ENCODE results near the gene PIGU. TPM values are rescaled to one million over a fixed set of nuclear protein-coding genes. Genes with fewer than 3 reads are reported as not detected.

PIGU gene
- total RNA-seq, 8 experiments from 2014 or later: 13.4 to 30.9 (median 26.7) TPM

GRCh38 chr20:34705397-34706301 lies 28.8 kb upstream of the PIGU start:
- H3K4me1 ChIP-seq (replicated peaks in 1 of 2): peaks cover 11 to 17% of the 10 kb centered on the region in 2 donors
- in situ Hi-C loops (cut with MboI; ENCODE audit: low pct_unique_long_range_greater_than_20kb in 2 of 9, low sequenced_read_pairs in 9 of 9, unreplicated experiment in 9 of 9): loop anchor here in 2 of 9 experiments (25.0 kb wide), 2 partner anchors 168 to 393 kb away; partner anchors contain the start of gene AHCY (in 1 of the 2)
- ATAC-seq (replicated peaks in 6 of 8): peak in 2 of 8 experiments; percentile 0 to 1
- peak overlapping the region; percentile 75 to 99 (median 91) for H3K4me3 ChIP-seq
- H3K27ac ChIP-seq: peak overlapping the region; percentile 93 to 99
- WGBS, 10 experiments: 60 to 100% (median 88%) methylated on average over 1 to 2 of the region's 6 CpGs; no CpG with 5 or more reads in 3 of the 10 experiments

DNA sequence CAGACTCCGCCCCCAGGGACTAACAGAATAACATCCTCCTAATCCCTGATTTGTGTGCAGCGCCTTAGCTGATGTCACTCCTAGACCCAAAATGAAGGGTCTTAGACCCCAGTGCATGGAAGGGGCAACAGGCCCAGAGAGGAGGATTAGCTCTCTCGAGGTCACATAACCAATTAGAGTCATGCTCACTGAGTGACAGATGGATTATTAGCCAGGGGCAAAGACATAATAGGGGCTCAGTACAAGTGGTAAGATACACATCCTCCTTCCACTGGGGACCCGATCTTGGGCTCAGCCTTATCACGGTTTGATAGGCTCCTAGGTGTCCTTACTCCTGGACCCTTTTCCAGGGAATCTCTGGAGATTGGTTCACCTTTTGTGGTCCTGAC lies 28.1 kb upstream of the PIGU start:
- WGBS, 10 experiments: 20 to 56% (median 39%) methylated on average over 1 to 2 of the region's 5 CpGs; no CpG with 5 or more reads in 6 of the 10 experiments
- H3K27ac ChIP-seq: peak overlapping the region; percentile 93 to 99
- H3K4me1 ChIP-seq (replicated peaks in 1 of 2): peaks cover 7 to 11% of the 10 kb centered on the region in 2 donors
- peak overlapping the region; percentile 75 to 99 (median 91) for H3K4me3 ChIP-seq
- no peak for ATAC-seq (replicated peaks in 6 of 8)
- in situ Hi-C loops (cut with MboI; ENCODE audit: low pct_unique_long_range_greater_than_20kb in 2 of 9, low sequenced_read_pairs in 9 of 9, unreplicated experiment in 9 of 9): loop anchor here in 2 of 9 experiments (25.0 kb wide), 2 partner anchors 168 to 393 kb away; partner anchors contain the start of gene AHCY (in 1 of the 2)

- peak within 1 kb of the TSS; percentile 75 to 99 (median 91) for H3K4me3 ChIP-seq
- peak within 1 kb of the TSS; percentile 93 to 99 for H3K27ac ChIP-seq
- WGBS, 10 experiments: 0% methylated on average over 1 of the region's 82 CpGs; no CpG with 5 or more reads in 8 of the 10 experiments
- H3K4me1 ChIP-seq (replicated peaks in 1 of 2): peaks cover 7 to 11% of the 10 kb centered on the region in 2 donors
- ATAC-seq (replicated peaks in 6 of 8): peak; percentile 58 to 75 (median 65)
- in situ Hi-C loops (cut with MboI; ENCODE audit: low pct_unique_long_range_greater_than_20kb in 2 of 9, low sequenced_read_pairs in 9 of 9, unreplicated experiment in 9 of 9): loop anchor here in 2 of 9 experiments (25.0 kb wide), 2 partner anchors 167 to 392 kb away; partner anchors contain the start of gene AHCY (in 1 of the 2)
These were observed 27.5 kb upstream of the PIGU start, which contains the start of gene TP53INP2 for GRCh38 chr20:34704177-34705007. Gene TP53INP2, plus strand, starts transcription at chr20:34704344. Its CDS starts 4,396 bp downstream, at chr20:34708740.

- in situ Hi-C loops (cut with MboI; ENCODE audit: low pct_unique_long_range_greater_than_20kb in 2 of 9, low sequenced_read_pairs in 9 of 9, unreplicated experiment in 9 of 9): loop anchor here in 2 of 9 experiments (25.0 kb wide), 2 partner anchors 166 to 391 kb away; partner anchors contain the start of gene AHCY (in 1 of the 2)
These were observed 26.7 kb upstream of the PIGU start for GRCh38 chr20:34703424-34704176.

DNA sequence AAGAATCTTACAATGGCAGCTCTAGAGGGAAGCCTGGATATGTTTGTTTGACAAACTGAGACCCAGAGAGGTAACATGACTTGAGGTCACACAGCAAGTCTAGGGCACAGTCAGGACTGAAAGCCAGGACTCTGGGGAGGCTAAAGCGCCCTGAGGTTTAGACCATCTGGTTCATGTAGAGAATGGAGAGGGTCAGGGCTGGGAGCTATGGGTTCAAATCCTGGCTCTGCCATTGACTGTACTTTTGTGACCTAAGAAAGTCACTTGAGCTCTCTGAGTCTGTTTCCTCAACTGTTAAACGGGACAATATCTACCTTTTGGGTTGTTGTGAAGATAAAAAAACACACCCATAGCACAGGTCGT lies 26.1 kb upstream of the PIGU start:
- no peak for ATAC-seq (replicated peaks in 6 of 8)
- Histone ChIP-seq H3K4me3 (peak overlapping the region; percentile 75 to 99 (median 91)), H3K27ac (no peak overlapping the region), H3K4me1 (replicated peaks in 1 of 2) (peaks cover 5 to 11% of the 10 kb centered on the region in 2 donors)
- in situ Hi-C loops (cut with MboI; ENCODE audit: low pct_unique_long_range_greater_than_20kb in 2 of 9, low sequenced_read_pairs in 9 of 9, unreplicated experiment in 9 of 9): loop anchor here in 2 of 9 experiments (25.0 kb wide), 2 partner anchors 166 to 391 kb away; partner anchors contain the start of gene AHCY (in 1 of the 2)
- WGBS, 10 experiments: 0 to 80% (median 25%) methylated on average over 1 to 2 of the region's 3 CpGs; no CpG with 5 or more reads in 4 of the 10 experiments

More at GRCh38 chr20:34703424-34704176, 26.7 kb upstream of the PIGU start:
- 0 to 36% (median 0%) methylated on average over 1 to 5 of the region's 38 CpGs; no CpG with 5 or more reads in 5 of the 10 experiments for WGBS, 10 experiments
- Histone ChIP-seq H3K4me1 (replicated peaks in 1 of 2) (peaks cover 5 to 11% of the 10 kb centered on the region in 2 donors), H3K27ac (peak overlapping the region; percentile 93 to 99), H3K4me3 (peak overlapping the region; percentile 75 to 99 (median 91))
- ATAC-seq (replicated peaks in 6 of 8): peak in 7 of 8 experiments; percentile 1 to 13 (median 7)

DNA sequence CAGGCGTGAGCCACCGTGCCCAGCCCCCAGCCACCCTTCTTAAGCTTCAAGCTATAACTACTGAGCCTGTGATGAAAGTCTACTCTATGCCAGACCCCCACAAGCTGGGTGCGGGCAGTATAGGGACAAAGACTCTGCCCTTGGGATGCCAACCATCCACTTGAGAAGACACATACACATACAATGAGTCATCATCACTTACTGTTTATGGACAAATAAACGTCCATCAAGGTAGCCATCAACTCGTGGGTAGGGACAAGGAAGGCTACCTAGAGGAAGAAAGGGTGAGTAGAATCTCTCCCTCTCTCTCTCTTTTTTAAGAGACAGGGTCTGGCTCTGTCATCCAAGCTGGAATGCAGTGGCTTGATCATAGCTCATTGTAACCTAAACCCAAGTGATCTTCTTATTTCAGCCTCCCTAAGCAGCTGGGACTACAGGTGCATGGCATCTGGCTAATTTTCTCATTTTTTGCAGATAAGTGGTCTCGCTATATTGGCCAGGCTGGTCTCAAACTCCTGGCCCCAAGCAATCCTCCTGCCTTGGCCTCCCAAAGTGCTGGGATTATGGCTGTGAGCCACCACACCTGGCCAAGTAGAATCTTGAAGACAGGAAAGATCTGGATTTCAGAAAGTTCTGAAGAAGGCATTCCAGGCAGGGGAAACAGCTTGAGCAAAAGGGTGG lies 24.7 kb upstream of the PIGU start:
- peaks cover 5 to 11% of the 10 kb centered on the region in 2 donors for H3K4me1 ChIP-seq (replicated peaks in 1 of 2)
- ATAC-seq (replicated peaks in 6 of 8): no peak
- H3K4me3 ChIP-seq: no peak overlapping the region
- in situ Hi-C loops (cut with MboI; ENCODE audit: low pct_unique_long_range_greater_than_20kb in 2 of 9, low sequenced_read_pairs in 9 of 9, unreplicated experiment in 9 of 9): loop anchor here in 2 of 9 experiments (25.0 kb wide), 2 partner anchors 164 to 389 kb away; partner anchors contain the start of gene AHCY (in 1 of the 2)
- 47 to 100% (median 100%) methylated on average over 1 to 3 of the region's 6 CpGs; no CpG with 5 or more reads in 5 of the 10 experiments for WGBS, 10 experiments
- no peak overlapping the region for H3K27ac ChIP-seq

GRCh38 chr20:34693414-34693813 lies 16.5 kb upstream of the PIGU start:
- no peaks in the 10 kb centered on the region for H3K4me1 ChIP-seq (replicated peaks in 1 of 2)
- H3K4me3 ChIP-seq: no peak overlapping the region
- H3K27ac ChIP-seq: no peak overlapping the region
- peak in 1 of 8 experiments; percentile 51 for ATAC-seq (replicated peaks in 6 of 8)
- in situ Hi-C loops (cut with MboI; ENCODE audit: low pct_unique_long_range_greater_than_20kb in 2 of 9, low sequenced_read_pairs in 9 of 9, unreplicated experiment in 9 of 9): no loop called here
- 60 to 100% (median 63%) methylated on average over 1 to 2 of the region's 4 CpGs; no CpG with 5 or more reads in 6 of the 10 experiments for WGBS, 10 experiments

DNA sequence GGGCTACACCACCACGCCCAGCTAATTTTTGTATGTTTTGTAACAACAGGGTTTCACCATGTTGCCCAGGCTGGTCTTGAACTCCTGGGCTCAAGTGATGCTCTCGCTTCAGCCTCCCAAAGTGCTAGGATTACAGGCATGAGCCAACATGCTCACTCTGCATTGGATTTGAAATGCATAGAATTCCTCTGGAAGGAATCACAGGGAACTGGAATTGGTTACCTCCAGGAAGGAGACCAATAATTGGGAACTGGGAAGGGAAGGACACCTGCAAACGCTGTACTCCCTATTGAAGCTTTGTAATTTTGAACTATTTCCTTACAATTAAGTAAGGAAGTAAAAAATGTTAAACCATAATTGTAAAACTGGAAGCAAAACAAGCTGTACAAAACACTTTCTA lies 14.9 kb upstream of the PIGU start:
- no peak for ATAC-seq (replicated peaks in 6 of 8)
- in situ Hi-C loops (cut with MboI; ENCODE audit: low pct_unique_long_range_greater_than_20kb in 2 of 9, low sequenced_read_pairs in 9 of 9, unreplicated experiment in 9 of 9): no loop called here
- WGBS, 10 experiments: 20 to 70% (median 55%) methylated on average over 1 to 3 of the region's 3 CpGs; no CpG with 5 or more reads in 2 of the 10 experiments

DNA sequence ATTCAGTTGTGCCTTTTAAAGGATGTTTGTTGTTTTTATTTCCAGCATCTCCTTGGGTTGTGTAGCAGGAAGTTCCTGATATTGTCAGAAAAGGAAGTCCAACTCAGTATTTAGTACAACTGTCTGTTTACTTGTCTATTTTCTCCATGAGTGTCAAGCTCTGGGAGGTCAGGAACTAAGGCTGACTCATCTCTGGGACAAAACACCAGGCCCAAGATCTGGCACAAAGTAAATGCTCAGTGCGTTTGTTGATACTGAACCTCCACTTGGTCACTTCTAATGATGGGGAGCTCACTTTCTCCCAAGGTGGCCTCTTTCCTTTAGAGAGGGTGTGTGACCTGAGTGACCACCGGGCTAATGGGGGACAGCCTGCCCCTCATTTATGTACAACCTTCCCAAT lies 12.6 kb upstream of the PIGU start:
- in situ Hi-C loops (cut with MboI; ENCODE audit: low pct_unique_long_range_greater_than_20kb in 2 of 9, low sequenced_read_pairs in 9 of 9, unreplicated experiment in 9 of 9): no loop called here
- no peaks in the 10 kb centered on the region for H3K4me1 ChIP-seq (replicated peaks in 1 of 2)
- no peak overlapping the region for H3K4me3 ChIP-seq
- 80 to 83% methylated on average over 1 to 2 of the region's 2 CpGs; no CpG with 5 or more reads in 8 of the 10 experiments for WGBS, 10 experiments
- ATAC-seq (replicated peaks in 6 of 8): no peak
- H3K27ac ChIP-seq: no peak overlapping the region

More for the DNA sequence above, 14.9 kb upstream of the PIGU start:
- Histone ChIP-seq H3K4me1 (replicated peaks in 1 of 2) (no peaks in the 10 kb centered on the region), H3K4me3 (no peak overlapping the region), H3K27ac (no peak overlapping the region)

- H3K4me1 ChIP-seq (replicated peaks in 1 of 2): no peaks in the 10 kb centered on the region
- ATAC-seq (replicated peaks in 6 of 8): no peak
- in situ Hi-C loops (cut with MboI; ENCODE audit: low pct_unique_long_range_greater_than_20kb in 2 of 9, low sequenced_read_pairs in 9 of 9, unreplicated experiment in 9 of 9): no loop called here
- no peak overlapping the region for H3K27ac ChIP-seq
- no peak overlapping the region for H3K4me3 ChIP-seq
- 40 to 100% (median 89%) methylated on average over 1 to 2 of the region's 3 CpGs; no CpG with 5 or more reads in 4 of the 10 experiments for WGBS, 10 experiments
These were observed 6.8 kb upstream of the PIGU start for GRCh38 chr20:34683667-34684066.

GRCh38 chr20:34680586-34681175 lies 3.8 kb upstream of the PIGU start:
- in situ Hi-C loops (cut with MboI; ENCODE audit: low pct_unique_long_range_greater_than_20kb in 2 of 9, low sequenced_read_pairs in 9 of 9, unreplicated experiment in 9 of 9): no loop called here
- ATAC-seq (replicated peaks in 6 of 8): no peak
- Histone ChIP-seq H3K27ac (no peak overlapping the region), H3K4me1 (replicated peaks in 1 of 2) (peaks cover 4% of the 10 kb centered on the region in 2 donors), H3K4me3 (no peak overlapping the region)

Data from motor neuron (in vitro differentiated cells).